IPS-NIHi7 (cell line): Measurements from ENCODE around the gene AMIGO1.
"Not testable (repeated sequence)": the region's sequence is repeated elsewhere in the genome, so short reads cannot be mapped to it uniquely, and the experiment has no call there.

Source experiments
- DNase-seq: peaks from one replicate; pipeline ENCODE4 v3.0.0; 2012; ENCODE audit warnings: mixed read lengths; ENCODE audit errors: extremely low spot score

The AMIGO1 gene

GRCh38 chr1:109483672-109484518 is 25.6 kb downstream of the AMIGO1 start, which contains the start of gene ATXN7L2:
ATXN7L2 (plus strand) TSS chr1:109483905; CDS start chr1:109483954, 49 bp downstream.
- DNase-seq, result peak; percentile 98

GRCh38 chr1:109482791-109483671 is 26.5 kb downstream of the AMIGO1 start:
- DNase-seq, result peak; percentile 73

GRCh38 chr1:109482242-109482641 is 27.3 kb downstream of the AMIGO1 start:
- no peak for DNase-seq

- no peak for DNase-seq
Observed at GRCh38 chr1:109481646-109482045, 27.9 kb downstream of the AMIGO1 start.

- no peak for DNase-seq
Observed at GRCh38 chr1:109479901-109480300, 29.6 kb downstream of the AMIGO1 start.

GRCh38 chr1:109479311-109479710 is 30.2 kb downstream of the AMIGO1 start:
- DNase-seq, result no peak

GRCh38 chr1:109478806-109479205 is 30.7 kb downstream of the AMIGO1 start:
- peak; percentile 68 for DNase-seq

GRCh38 chr1:109477821-109478220 is 31.7 kb downstream of the AMIGO1 start:
- no peak for DNase-seq

- DNase-seq, result no peak
Observed at GRCh38 chr1:109476825-109477224, 32.7 kb downstream of the AMIGO1 start.

- no peak for DNase-seq
Observed at GRCh38 chr1:109475261-109475660, 34.3 kb downstream of the AMIGO1 start.

GRCh38 chr1:109474697-109475096 is 34.8 kb downstream of the AMIGO1 start:
- no peak for DNase-seq

GRCh38 chr1:109473284-109474057 is 36.1 kb downstream of the AMIGO1 start:
- DNase-seq, result not testable (repeated sequence)

- DNase-seq, result no peak
Observed at GRCh38 chr1:109472779-109473178, 36.7 kb downstream of the AMIGO1 start.

- DNase-seq, result no peak
Observed at GRCh38 chr1:109470245-109470644, 39.3 kb downstream of the AMIGO1 start.

GRCh38 chr1:109468903-109469302 is 40.6 kb downstream of the AMIGO1 start:
- no peak for DNase-seq

GRCh38 chr1:109468061-109468460 is 41.5 kb downstream of the AMIGO1 start:
- DNase-seq, result no peak

- DNase-seq, result peak; percentile 36
Observed at GRCh38 chr1:109467301-109467777, 42.2 kb downstream of the AMIGO1 start.

- DNase-seq, result peak; percentile 71
Observed at GRCh38 chr1:109466452-109467300, 42.9 kb downstream of the AMIGO1 start, which contains the start of gene SYPL2. SYPL2 (plus strand) TSS chr1:109466546; CDS start chr1:109466844, 298 bp downstream.

GRCh38 chr1:109466125-109466451 is 43.4 kb downstream of the AMIGO1 start:
- no peak for DNase-seq

- DNase-seq, result no peak
Observed at GRCh38 chr1:109457819-109458218, 51.7 kb downstream of the AMIGO1 start.
